ENCODE measurements around the gene BANP.
"Not testable (repeated sequence)": the region's sequence is repeated elsewhere in the genome, so short reads cannot be mapped to it uniquely, and the experiment has no call there.

- not testable (repeated sequence) for TF ChIP-seq CTCF (IDR thresholded peaks at IDR 0.05); POLR2AphosphoS5 (IDR thresholded peaks at IDR 0.05; ENCODE audit: insufficient read depth in 1 of 2, low read depth in 1 of 2)
Observed at GRCh38 chr16:88100801-88101622, 149.8 kb downstream of the BANP start.
